ENCODE measurements around the gene UQCRFS1. TPM values are rescaled to one million over a fixed set of nuclear protein-coding genes. Genes with fewer than 3 reads are reported as not detected.
"Not testable (repeated sequence)": the region's sequence is repeated elsewhere in the genome, so short reads cannot be mapped to it uniquely, and the experiment has no call there.

UQCRFS1 gene
- total and polyA plus RNA-seq, 2 donors (not counting 1 experiment from before 2014, with no cell fraction given): 15.2 to 23.4 TPM

GRCh38 chr19:29233591-29233990, 20.6 kb upstream of the UQCRFS1 start:
- H3K27ac ChIP-seq (ENCODE audit: low read length in 2 of 2): no peak overlapping the region
- Mint-ChIP-seq H3K27ac (no peak overlapping the region), H3K4me1 (no peaks in the 10 kb centered on the region), H3K9me3 (ENCODE audit: insufficient read depth) (no peaks in the 10 kb centered on the region), H3K27me3 (no peaks in the 10 kb centered on the region), H3K4me3 (no peak overlapping the region)
- H3K4me3 ChIP-seq (ENCODE audit: control extremely low read depth in 1 of 5, extremely low read depth in 1 of 5, insufficient read depth in 1 of 5, low read depth in 2 of 5, low read length in 4 of 5): no peak overlapping the region
- H3K36me3 ChIP-seq (replicated peaks in 1 of 2; ENCODE audit: control extremely low read depth in 1 of 2, control insufficient read depth in 1 of 2, extremely low read depth in 1 of 2, insufficient read depth in 2 of 2, low read length in 1 of 2): no peaks in the 10 kb centered on the region
- intact Hi-C loops (cut with micrococcal nuclease): no loop called here
- H3K9ac ChIP-seq (ENCODE audit: low read length): no peak overlapping the region
- no peak for TF ChIP-seq EZH2 (IDR thresholded peaks at IDR 0.05; ENCODE audit: borderline replicate concordance, insufficient read depth, low read depth, low read length, poor library complexity, severe bottlenecking)
- no peak for TF ChIP-seq CTCF (IDR thresholded peaks at IDR 0.05)
- POLR2A ChIA-PET: no interaction called here
- no peaks in the 10 kb centered on the region for H3K27me3 ChIP-seq (replicated peaks in 1 of 4; ENCODE audit: control extremely low read depth in 1 of 4, control insufficient read depth in 3 of 4, insufficient read depth in 4 of 4, low read length in 3 of 4)
- no peaks in the 10 kb centered on the region for H3K79me2 ChIP-seq (ENCODE audit: control insufficient read depth, insufficient read depth, low read length)
- no peak overlapping the region for H3K4me2 ChIP-seq (replicated peaks; ENCODE audit: low read depth, low read length, poor library complexity, severe bottlenecking)
- H4K20me1 ChIP-seq (ENCODE audit: control insufficient read depth, insufficient read depth, low read length, poor library complexity, severe bottlenecking): no peaks in the 10 kb centered on the region
- 80% methylated on average over 5 of the region's 5 CpGs for WGBS (ENCODE audit: insufficient coverage)
- DNase-seq (no peak), ATAC-seq (ENCODE audit: low read depth) (no peak)
- no peak overlapping the region for H2AFZ ChIP-seq (ENCODE audit: insufficient read depth, low read depth, low read length, poor library complexity, severe bottlenecking)
- peaks cover 0 to 29% (median 6%) of the 10 kb centered on the region in 3 donors for H3K9me3 ChIP-seq (ENCODE audit: control extremely low read depth in 1 of 3, control insufficient read depth in 2 of 3, insufficient read depth in 1 of 3, low read length in 2 of 3)
- no peaks in the 10 kb centered on the region for H3K4me1 ChIP-seq (ENCODE audit: control insufficient read depth in 2 of 2, insufficient read depth in 2 of 2, low read length in 2 of 2)
- CTCF ChIA-PET: interaction anchor here (0.6 kb wide), 1 partner anchor 24 kb away, joined by 3 read pairs; no protein-coding TSS in a partner anchor

GRCh38 chr19:29232315-29232852, 19.4 kb upstream of the UQCRFS1 start:
- Histone ChIP-seq H3K4me2 (replicated peaks; ENCODE audit: low read depth, low read length, poor library complexity, severe bottlenecking) (no peak overlapping the region), H3K9ac (ENCODE audit: low read length) (no peak overlapping the region), H3K4me3 (ENCODE audit: control extremely low read depth in 1 of 5, extremely low read depth in 1 of 5, insufficient read depth in 1 of 5, low read depth in 2 of 5, low read length in 4 of 5) (no peak overlapping the region), H3K36me3 (replicated peaks in 1 of 2; ENCODE audit: control extremely low read depth in 1 of 2, control insufficient read depth in 1 of 2, extremely low read depth in 1 of 2, insufficient read depth in 2 of 2, low read length in 1 of 2) (no peaks in the 10 kb centered on the region), H3K9me3 (ENCODE audit: control extremely low read depth in 1 of 3, control insufficient read depth in 2 of 3, insufficient read depth in 1 of 3, low read length in 2 of 3) (peaks cover 0 to 29% (median 6%) of the 10 kb centered on the region in 3 donors), H3K4me1 (ENCODE audit: control insufficient read depth in 2 of 2, insufficient read depth in 2 of 2, low read length in 2 of 2) (no peaks in the 10 kb centered on the region), H3K79me2 (ENCODE audit: control insufficient read depth, insufficient read depth, low read length) (no peaks in the 10 kb centered on the region), H3K27me3 (replicated peaks in 1 of 4; ENCODE audit: control extremely low read depth in 1 of 4, control insufficient read depth in 3 of 4, insufficient read depth in 4 of 4, low read length in 3 of 4) (no peaks in the 10 kb centered on the region), H4K20me1 (ENCODE audit: control insufficient read depth, insufficient read depth, low read length, poor library complexity, severe bottlenecking) (no peaks in the 10 kb centered on the region), H2AFZ (ENCODE audit: insufficient read depth, low read depth, low read length, poor library complexity, severe bottlenecking) (no peak overlapping the region), H3K27ac (ENCODE audit: low read length in 2 of 2) (no peak overlapping the region)
- WGBS (ENCODE audit: insufficient coverage): 78% methylated on average over 3 of the region's 3 CpGs
- CTCF ChIA-PET: no interaction called here
- Mint-ChIP-seq H3K4me3 (no peak overlapping the region), H3K4me1 (no peaks in the 10 kb centered on the region), H3K27ac (no peak overlapping the region), H3K9me3 (ENCODE audit: insufficient read depth) (no peaks in the 10 kb centered on the region), H3K27me3 (no peaks in the 10 kb centered on the region)
- ATAC-seq (ENCODE audit: low read depth) (no peak), DNase-seq (no peak)
- intact Hi-C loops (cut with micrococcal nuclease): no loop called here
- POLR2A ChIA-PET: no interaction called here
- TF ChIP-seq CTCF (IDR thresholded peaks at IDR 0.05): no peak
- TF ChIP-seq EZH2 (IDR thresholded peaks at IDR 0.05; ENCODE audit: borderline replicate concordance, insufficient read depth, low read depth, low read length, poor library complexity, severe bottlenecking): no peak

GRCh38 chr19:29231306-29231705, 18.4 kb upstream of the UQCRFS1 start:
- DNase-seq; H2AFZ ChIP-seq (ENCODE audit: insufficient read depth, low read depth, low read length, poor library complexity, severe bottlenecking); H3K4me3 Mint-ChIP-seq; intact Hi-C loops (cut with micrococcal nuclease); H3K27me3 Mint-ChIP-seq; POLR2A ChIA-PET; H3K79me2 ChIP-seq (ENCODE audit: control insufficient read depth, insufficient read depth, low read length); H3K4me3 ChIP-seq (ENCODE audit: control extremely low read depth in 1 of 5, extremely low read depth in 1 of 5, insufficient read depth in 1 of 5, low read depth in 2 of 5, low read length in 4 of 5); H3K4me2 ChIP-seq (replicated peaks; ENCODE audit: low read depth, low read length, poor library complexity, severe bottlenecking); H3K27me3 ChIP-seq (replicated peaks in 1 of 4; ENCODE audit: control extremely low read depth in 1 of 4, control insufficient read depth in 3 of 4, insufficient read depth in 4 of 4, low read length in 3 of 4); H3K27ac ChIP-seq (ENCODE audit: low read length in 2 of 2); H3K27ac Mint-ChIP-seq; H3K4me1 Mint-ChIP-seq; ATAC-seq (ENCODE audit: low read depth); H3K9me3 Mint-ChIP-seq (ENCODE audit: insufficient read depth); H3K36me3 ChIP-seq (replicated peaks in 1 of 2; ENCODE audit: control extremely low read depth in 1 of 2, control insufficient read depth in 1 of 2, extremely low read depth in 1 of 2, insufficient read depth in 2 of 2, low read length in 1 of 2); H3K4me1 ChIP-seq (ENCODE audit: control insufficient read depth in 2 of 2, insufficient read depth in 2 of 2, low read length in 2 of 2); H3K9ac ChIP-seq (ENCODE audit: low read length); H4K20me1 ChIP-seq (ENCODE audit: control insufficient read depth, insufficient read depth, low read length, poor library complexity, severe bottlenecking): not testable (repeated sequence)
- no CpG with 5 or more reads among the region's 6 CpGs for WGBS (ENCODE audit: insufficient coverage)
- CTCF ChIA-PET: interaction anchor here (0.6 kb wide), 1 partner anchor 48 kb away, joined by 3 read pairs; no protein-coding TSS in a partner anchor
- peaks cover 0 to 28% (median 4%) of the 10 kb centered on the region in 3 donors for H3K9me3 ChIP-seq (ENCODE audit: control extremely low read depth in 1 of 3, control insufficient read depth in 2 of 3, insufficient read depth in 1 of 3, low read length in 2 of 3)

Data from B cell (primary cell).